GM18498 (cell line): Measurements from ENCODE around the gene CPEB2.

Experiments used
- ATAC-seq: cut with Tn5 transposase; IDR thresholded peaks from one replicate; pipeline ENCODE4 v1.9.1; 2021; ENCODE audit warnings: mild to moderate bottlenecking, moderate library complexity; ENCODE audit not compliant: unreplicated experiment

The CPEB2 gene

GRCh38 chr4:15109600-15109999, 107.3 kb downstream of the CPEB2 start:
- no peak for ATAC-seq

- ATAC-seq: no peak
Observed at GRCh38 chr4:15110120-15110571, 107.9 kb downstream of the CPEB2 start.

- no peak for ATAC-seq
Observed at GRCh38 chr4:15116509-15117079, 114.3 kb downstream of the CPEB2 start.

GRCh38 chr4:15117270-15117946, 115.1 kb downstream of the CPEB2 start:
- no peak for ATAC-seq

- ATAC-seq: no peak
Observed at GRCh38 chr4:15118292-15118691, 116.0 kb downstream of the CPEB2 start.
